Osteoblast (primary cell): ENCODE results near the gene SPRED3. TPM values are rescaled to one million over a fixed set of nuclear protein-coding genes. Genes with fewer than 3 reads are reported as not detected.
"Not testable (repeated sequence)": the region's sequence is repeated elsewhere in the genome, so short reads cannot be mapped to it uniquely, and the experiment has no call there.

ENCODE experiments used
- DNase-seq: peaks from one replicate; pipeline ENCODE4 v3.0.0; 2011; ENCODE audit warnings: low spot score, mixed read lengths; ENCODE audit not compliant: insufficient read length; ENCODE audit errors: missing footprints
- H2AFZ ChIP-seq: 2 replicates; pipeline ENCODE4 v1.6.0; 2011; ENCODE audit warnings: mild to moderate bottlenecking, low read length
- H3K27ac ChIP-seq: 2 replicates; pipeline ENCODE4 v1.5.1; 2011; ENCODE audit warnings: mild to moderate bottlenecking, low read depth, low read length, moderate library complexity
- H3K27me3 ChIP-seq: 2 replicates; pipeline ENCODE4 v1.6.0; 2012; ENCODE audit warnings: mild to moderate bottlenecking, control low read depth, inconsistent platforms, low read length, moderate library complexity; ENCODE audit not compliant: insufficient read depth
- H3K36me3 ChIP-seq: 2 replicates; pipeline ENCODE4 v1.5.1; 2011; ENCODE audit warnings: mild to moderate bottlenecking, low read length, control low read depth, moderate library complexity; ENCODE audit not compliant: insufficient read depth
- H3K4me1 ChIP-seq: 2 replicates; pipeline ENCODE4 v1.5.1; 2011; ENCODE audit warnings: mild to moderate bottlenecking, low read length, control low read depth, moderate library complexity; ENCODE audit not compliant: insufficient read depth
- H3K4me2 ChIP-seq: 2 replicates; pipeline ENCODE4 v1.6.0; 2011; ENCODE audit warnings: mild to moderate bottlenecking, low read length; ENCODE audit not compliant: insufficient read depth
- H3K4me3 ChIP-seq: fragments of 200-600 bp; sonication (generic); 3 replicates; pipeline ENCODE4 v1.5.1; 2012; ENCODE audit warnings: mild to moderate bottlenecking, low read length, inconsistent platforms; ENCODE audit not compliant: insufficient read depth
- H3K79me2 ChIP-seq: 2 replicates; pipeline ENCODE4 v1.6.0; 2012; ENCODE audit warnings: mild to moderate bottlenecking, low read length, control low read depth, inconsistent platforms; ENCODE audit not compliant: insufficient read depth
- H3K9me3 ChIP-seq: 2 replicates; pipeline ENCODE4 v1.5.1; 2011; ENCODE audit warnings: low read depth, low read length, control low read depth
- H4K20me1 ChIP-seq: 2 replicates; pipeline ENCODE4 v1.6.0; 2012; ENCODE audit warnings: mild to moderate bottlenecking, low read length, control low read depth; ENCODE audit not compliant: insufficient read depth
- CTCF ChIP-seq: IDR thresholded peaks from 2 replicates; pipeline ENCODE4 v1.5.1; 2011; ENCODE audit warnings: mild to moderate bottlenecking, low read depth, low read length, moderate library complexity; ENCODE audit errors: extremely low read depth
- total RNA-seq: library from RNA; depleted of rRNA; stranded (reverse); fragments of >200 nt; gene quantifications from 2 replicates; pipeline ENCODE4 v1.2.3, GENCODE V29; 2012

Gene SPRED3
- total RNA-seq, 1 donor = 2.2 TPM

- Histone ChIP-seq H2AFZ (peak overlapping the region; percentile 89), H3K4me2 (peak overlapping the region; percentile 84), H3K79me2 (no peaks in the 10 kb centered on the region), H3K9me3 (no peaks in the 10 kb centered on the region), H3K27ac (no peak overlapping the region), H3K4me1 (peaks cover 5% of the 10 kb centered on the region), H3K36me3 (no peaks in the 10 kb centered on the region), H3K27me3 (peaks cover 44% of the 10 kb centered on the region), H3K4me3 (peak overlapping the region; percentile 70), H4K20me1 (peaks cover 5% of the 10 kb centered on the region)
- TF ChIP-seq CTCF = no peak
- DNase-seq = peak; percentile 98
Observed at GRCh38 chr19:38361633-38362075, 26.8 kb upstream of the SPRED3 start.

GRCh38 chr19:38362076-38362945, 26.2 kb upstream of the SPRED3 start:
- Histone ChIP-seq H3K36me3 (no peaks in the 10 kb centered on the region), H3K79me2 (no peaks in the 10 kb centered on the region), H3K27me3 (peaks cover 37% of the 10 kb centered on the region), H3K4me3 (peak overlapping the region; percentile 70), H2AFZ (peak overlapping the region; percentile 89), H4K20me1 (peaks cover 5% of the 10 kb centered on the region), H3K27ac (no peak overlapping the region), H3K4me1 (peaks cover 5% of the 10 kb centered on the region), H3K9me3 (no peaks in the 10 kb centered on the region), H3K4me2 (peak overlapping the region; percentile 84)
- no peak for TF ChIP-seq CTCF
- DNase-seq = peak; percentile 95

- not testable (repeated sequence) for DNase-seq, H2AFZ ChIP-seq, H3K9me3 ChIP-seq, H3K4me1 ChIP-seq, H3K4me2 ChIP-seq, H4K20me1 ChIP-seq, H3K4me3 ChIP-seq, H3K36me3 ChIP-seq, H3K27ac ChIP-seq, H3K79me2 ChIP-seq
- H3K27me3 ChIP-seq = peaks cover 32% of the 10 kb centered on the region
Observed at GRCh38 chr19:38362946-38363688, 25.4 kb upstream of the SPRED3 start.

- no peaks in the 10 kb centered on the region for H4K20me1 ChIP-seq
- peak; percentile 62 for DNase-seq
- no peak overlapping the region for H3K4me3 ChIP-seq
- H3K27ac ChIP-seq = no peak overlapping the region
- no peak overlapping the region for H2AFZ ChIP-seq
- peaks cover 4% of the 10 kb centered on the region for H3K4me1 ChIP-seq
- H3K36me3 ChIP-seq = no peaks in the 10 kb centered on the region
- H3K27me3 ChIP-seq = peaks cover 3% of the 10 kb centered on the region
- no peak for TF ChIP-seq CTCF
- no peaks in the 10 kb centered on the region for H3K9me3 ChIP-seq
- H3K79me2 ChIP-seq = no peaks in the 10 kb centered on the region
- no peak overlapping the region for H3K4me2 ChIP-seq
Observed at GRCh38 chr19:38367041-38367440, 21.5 kb upstream of the SPRED3 start.
